ENCODE results near the gene DUOX1.

The DUOX1 gene

GRCh38 chr15:45169608-45170480 lies 40.0 kb downstream of the DUOX1 start:
- no peak for DNase-seq

- DNase-seq, result no peak
Observed at GRCh38 chr15:45171912-45172311, 42.1 kb downstream of the DUOX1 start.

- no peak for DNase-seq
Observed at GRCh38 chr15:45174069-45174468, 44.3 kb downstream of the DUOX1 start.

DNA sequence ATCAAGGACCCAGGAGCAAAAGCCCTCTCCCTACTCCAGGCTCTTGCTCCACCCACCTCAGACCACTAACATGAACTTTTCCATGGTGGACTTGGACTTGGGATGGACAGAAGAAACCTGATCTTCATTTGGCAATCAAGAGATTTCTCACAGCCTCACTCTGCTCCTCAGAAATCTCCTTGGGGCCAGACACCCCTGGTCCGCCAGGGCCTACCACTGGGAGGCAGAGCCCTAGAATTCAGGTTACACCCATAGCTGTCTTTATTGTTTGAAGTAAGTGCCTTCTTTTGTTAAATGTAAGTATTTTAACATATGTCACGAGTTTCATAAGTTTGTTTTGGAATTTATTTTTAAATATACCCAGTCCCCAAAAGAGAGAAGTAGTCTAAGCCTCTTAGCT lies 44.8 kb downstream of the DUOX1 start:
- DNase-seq, result no peak

DNA sequence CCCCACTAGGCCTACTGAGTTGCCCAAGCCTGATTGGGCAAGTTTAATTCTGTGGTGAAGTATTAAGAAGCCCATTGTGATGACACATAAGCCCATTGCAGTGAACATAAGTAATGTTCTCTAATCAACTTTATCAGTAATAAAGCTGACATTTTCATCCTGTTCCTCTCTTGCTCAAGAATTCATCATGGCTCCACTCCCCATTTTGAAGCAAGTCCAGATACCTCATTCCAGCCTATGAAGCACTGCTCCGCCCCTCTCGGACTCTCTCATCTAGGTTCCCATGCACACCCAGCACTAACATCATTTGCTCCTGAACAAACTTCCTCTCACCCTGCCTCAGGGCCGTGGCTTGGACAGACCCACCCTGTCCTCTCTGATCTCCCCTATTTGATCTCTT lies 47.5 kb downstream of the DUOX1 start:
- no peak for DNase-seq

DNA sequence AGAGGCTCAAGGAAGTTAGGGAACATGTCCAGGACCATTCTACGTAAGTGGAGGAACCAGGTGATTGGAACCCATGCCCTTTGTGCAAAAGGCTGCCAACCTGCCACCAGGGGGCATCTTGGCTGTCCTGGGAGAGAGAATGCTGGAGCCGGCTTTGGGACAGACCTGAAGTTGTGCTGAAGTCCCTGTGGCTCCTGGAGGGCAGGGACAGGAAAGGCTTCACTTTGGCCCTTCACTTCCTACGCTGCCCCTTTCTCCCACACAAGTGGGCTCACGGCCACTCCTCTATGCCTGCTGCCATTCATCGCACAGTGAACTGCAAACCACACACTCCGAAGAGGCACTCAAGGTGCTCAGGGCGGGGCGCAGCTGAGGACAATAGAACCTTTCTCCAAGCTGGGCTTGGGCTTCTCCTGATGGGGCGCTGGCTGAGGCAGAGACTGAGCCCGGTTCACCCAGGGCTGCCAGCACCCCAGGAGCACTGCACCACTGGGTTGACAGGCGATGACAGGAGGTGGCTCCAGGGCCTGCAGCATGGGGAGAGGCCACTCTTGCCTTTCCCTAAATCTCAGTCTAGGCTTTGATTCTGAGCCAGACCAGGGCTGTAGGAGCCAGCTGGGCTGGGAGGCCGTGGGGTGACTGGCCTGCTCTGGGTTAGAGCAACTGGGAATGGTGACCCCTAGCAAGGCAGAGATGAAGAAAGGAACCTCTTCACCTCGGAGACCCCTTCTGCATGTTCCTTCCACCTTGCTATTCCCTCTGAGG lies 49.6 kb downstream of the DUOX1 start:
- no peak for DNase-seq

DNA sequence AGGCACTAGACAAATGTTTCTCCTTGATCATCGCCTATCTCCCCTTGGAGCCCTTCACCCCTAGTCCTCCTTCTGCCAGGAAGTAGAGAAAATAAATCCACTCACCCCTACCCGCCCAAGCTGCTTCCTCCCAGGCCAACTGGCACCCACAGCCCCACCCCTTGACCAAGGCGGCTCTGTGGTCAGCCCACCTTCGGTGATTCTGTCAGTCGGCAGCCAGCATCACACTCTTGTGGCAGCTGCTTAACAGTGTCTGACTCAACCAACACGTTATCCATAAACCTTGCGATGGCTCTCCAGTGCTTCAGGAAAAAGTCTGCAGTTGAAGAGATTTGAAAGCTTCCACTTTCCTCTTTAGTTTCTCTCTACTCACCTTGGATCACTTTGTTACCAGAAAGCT lies 50.4 kb downstream of the DUOX1 start:
- DNase-seq, result no peak

GRCh38 chr15:45180648-45181436 lies 51.0 kb downstream of the DUOX1 start:
- DNase-seq, result no peak

DNA sequence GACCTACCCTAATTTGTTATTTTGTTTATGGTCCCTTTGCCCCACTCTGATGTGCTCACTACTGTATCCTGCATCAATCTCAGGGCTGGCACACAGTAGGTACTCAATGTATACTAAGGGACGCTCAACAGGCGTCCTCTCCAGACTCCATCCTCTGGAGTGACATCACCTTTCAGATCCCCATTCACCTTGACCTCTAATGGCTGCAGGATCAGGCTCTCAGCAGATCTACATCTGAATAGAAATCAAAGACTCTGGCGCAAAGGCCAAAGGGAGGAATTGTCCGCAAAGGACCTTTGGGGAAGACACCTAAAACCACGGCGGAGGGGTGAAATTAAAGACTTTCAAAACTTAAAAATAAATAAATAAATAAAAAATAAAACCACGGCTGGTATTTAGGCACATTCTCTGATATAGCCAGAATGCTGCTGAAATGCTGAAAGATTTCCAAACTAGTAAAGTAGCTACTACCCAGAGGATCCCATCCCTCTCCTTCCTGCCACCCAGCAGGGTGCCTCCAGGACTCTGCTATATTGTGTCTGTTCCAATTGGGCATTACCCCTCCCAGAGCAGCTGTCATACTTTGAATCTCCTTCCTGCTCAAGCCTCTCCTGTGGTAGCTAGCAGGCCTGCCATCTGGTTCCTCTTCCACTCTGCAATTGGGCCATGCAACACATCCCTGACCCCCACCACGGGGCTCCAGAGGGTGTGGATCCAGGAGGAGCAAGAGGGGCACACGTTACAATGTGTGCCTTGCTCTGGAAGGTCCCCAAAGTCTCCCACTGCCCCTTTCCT lies 51.9 kb downstream of the DUOX1 start:
- DNase-seq, result no peak

GRCh38 chr15:45182996-45183395 lies 53.2 kb downstream of the DUOX1 start:
- DNase-seq, result no peak

GRCh38 chr15:45183511-45183910 lies 53.7 kb downstream of the DUOX1 start:
- DNase-seq, result no peak

GRCh38 chr15:45184562-45185041 lies 54.8 kb downstream of the DUOX1 start:
- no peak for DNase-seq

GRCh38 chr15:45185069-45185779 lies 55.4 kb downstream of the DUOX1 start:
- DNase-seq, result no peak

DNA sequence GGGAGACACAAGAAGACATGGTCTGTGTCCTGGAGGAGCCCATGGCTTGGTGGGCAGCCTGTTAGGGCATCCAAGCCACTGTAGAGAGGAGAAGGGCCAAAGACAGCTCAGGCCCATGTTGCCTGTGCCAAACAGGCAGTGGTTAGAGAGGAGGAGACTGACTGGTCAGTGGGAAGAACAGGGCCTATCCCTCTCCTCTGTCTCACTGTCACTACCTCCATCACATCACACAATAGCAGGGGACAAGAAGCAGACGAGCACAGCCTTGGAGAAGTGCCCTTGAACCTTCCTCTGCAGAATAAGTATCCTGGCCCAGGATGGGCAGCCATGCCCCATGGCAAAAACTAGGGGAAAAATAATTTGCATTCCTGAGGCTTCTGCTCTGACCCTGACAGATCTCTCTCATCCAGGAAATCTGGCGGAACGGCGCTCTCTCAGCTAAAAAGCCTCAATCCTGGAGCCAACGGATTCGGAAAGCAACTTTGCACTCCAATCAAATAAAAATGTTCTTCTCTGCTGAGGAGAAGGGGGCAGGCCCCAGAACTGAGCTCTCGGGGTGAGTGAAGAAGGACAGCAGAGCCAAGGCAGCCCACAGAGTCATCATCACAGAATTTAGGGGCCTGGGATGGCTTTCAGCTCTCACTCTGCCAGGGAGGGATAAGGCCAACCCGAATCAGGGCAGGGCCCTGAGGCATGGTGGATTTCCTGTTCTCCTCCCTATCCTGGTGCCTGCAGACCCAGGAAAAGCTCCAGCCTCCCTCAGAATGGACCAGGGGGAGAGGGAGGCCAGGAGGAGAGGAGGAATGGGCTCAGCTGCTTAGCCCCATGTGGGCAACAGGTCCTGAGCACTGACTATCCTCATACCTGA lies 56.3 kb downstream of the DUOX1 start:
- DNase-seq, result no peak

DNA sequence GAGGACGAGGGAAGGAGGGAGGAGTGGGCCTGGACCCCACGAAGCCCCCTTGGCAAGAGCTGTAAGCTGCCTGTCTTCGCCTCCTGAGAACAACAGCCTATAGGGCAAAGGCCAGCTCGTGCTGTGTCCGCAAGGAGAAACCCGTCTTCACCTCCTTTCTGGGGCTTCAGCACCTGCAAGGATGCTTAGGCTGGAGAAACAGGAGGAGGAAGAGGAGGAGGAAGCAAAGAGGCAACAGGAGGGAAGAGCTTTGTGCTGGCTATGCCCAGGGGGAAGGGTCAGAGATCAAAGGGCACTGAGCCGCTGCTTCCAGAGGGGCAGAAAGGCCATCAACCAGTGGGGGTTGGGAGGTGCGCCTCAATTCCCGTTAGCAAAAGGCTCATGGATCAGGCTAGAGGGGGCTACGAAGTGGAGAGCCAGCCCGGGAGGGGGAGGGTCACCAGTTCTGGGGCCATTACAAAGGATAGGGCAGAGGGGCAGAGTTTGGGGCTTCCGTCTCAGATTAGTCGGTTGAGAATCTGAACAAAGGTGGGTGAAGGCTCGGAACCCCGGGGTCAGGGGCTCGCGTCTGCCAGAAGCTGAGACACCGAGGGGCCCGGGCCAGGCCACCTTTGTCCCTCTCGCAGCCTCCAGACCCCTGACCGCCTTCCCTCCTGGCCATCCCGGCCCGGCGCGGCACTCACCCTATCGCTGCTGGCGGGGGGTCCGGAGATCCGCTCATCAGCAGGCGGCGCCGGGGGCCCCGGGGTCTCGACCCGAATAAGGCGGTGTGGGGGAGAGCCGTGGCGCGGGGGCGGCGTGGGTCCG lies 57.2 kb downstream of the DUOX1 start:
- no peak for DNase-seq

- no peak for DNase-seq
Observed at GRCh38 chr15:45187578-45187893, 57.7 kb downstream of the DUOX1 start.

GRCh38 chr15:45187894-45188830 lies 58.4 kb downstream of the DUOX1 start, which contains the start of gene SHF:
Gene SHF (minus strand): TSS chr15:45187966. CDS start chr15:45187951, 15 bp downstream.
- DNase-seq, result peak; percentile 65

DNA sequence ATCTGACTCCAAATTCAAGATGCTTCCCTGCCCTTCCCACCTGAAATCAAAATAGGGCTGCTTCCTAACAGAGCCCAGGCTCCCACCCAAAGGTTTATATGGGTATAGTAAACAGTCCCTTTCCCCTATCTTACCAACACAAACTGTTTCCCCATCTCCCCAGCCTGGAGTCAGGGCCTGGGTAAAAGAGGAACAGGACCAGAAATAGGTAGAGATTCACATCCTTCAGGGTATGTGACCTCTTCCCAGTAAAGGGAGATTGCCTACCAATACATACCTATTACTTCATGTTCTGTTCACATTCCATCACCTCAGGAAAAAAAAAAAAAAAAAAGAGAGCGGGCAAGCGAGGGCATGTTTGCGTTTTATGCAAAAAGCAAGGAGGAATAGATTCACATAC lies 67.7 kb downstream of the DUOX1 start:
- no peak for DNase-seq

Data from activated CD4-positive, CD25-positive, alpha-beta regulatory T cell treated with anti-CD3 and anti-CD28 coated beads, Interleukin-2, amount 50 U/mL, for 72 hours (primary cell).